GM12878 (cell line): ENCODE data around the gene CREB3L1. TPM values are rescaled to one million over a fixed set of nuclear protein-coding genes. Genes with fewer than 3 reads are reported as not detected.

Experiments used
- ATAC-seq: fragments of 200-7000 bp; cut with Tn5 transposase; 3 replicates; pipeline ENCODE4 v1.9.1; 2020; ENCODE audit warnings: mild to moderate bottlenecking, moderate library complexity
- BruUV-seq: library from RNA; stranded (reverse); fragments of 400-500 nt; replicated peaks from 2 replicates; lab custom pipeline; 2021; lab: Mats Ljungman, UMichigan
- CTCF ChIA-PET: fragments of 300-600 bp; sonication (Branson Sonifier 250); formaldehyde crosslinking; extraction: SDS; loops from one replicate; lab custom pipeline; 2021; ENCODE audit warnings: inconsistent platforms; lab: Yijun Ruan, JAX
- POLR2A ChIA-PET: fragments of 350-600 bp; formaldehyde crosslinking; extraction: SDS; loops from one replicate; lab custom pipeline; 2021; ENCODE audit warnings: inconsistent platforms; lab: Charles Lee
- RAD21 ChIA-PET: fragments of 300-600 bp; sonication (Branson Sonifier 250); formaldehyde crosslinking; loops from one replicate; lab custom pipeline; 2023; ENCODE audit warnings: antibody characterized with exemption; ENCODE audit not compliant: unreplicated experiment; lab: Charles Lee
- SMC1A ChIA-PET: fragments of 300-600 bp; sonication (Branson Sonifier 250); formaldehyde crosslinking; loops from one replicate; lab custom pipeline; 2023; ENCODE audit not compliant: unreplicated experiment, uncharacterized antibody; lab: Charles Lee
- DNase-seq: peaks from one replicate; pipeline ENCODE4 v3.0.0-alpha.2; 2011; ENCODE audit warnings: low read depth, low spot score
- FAIRE-seq: peaks from 3 replicates; lab custom pipeline; 2011; peaks lifted over from hg19 to GRCh38; lab: Jason Lieb, UNC
- H2AFZ ChIP-seq: 2 replicates; pipeline ENCODE4 v1.6.0; 2011; ENCODE audit warnings: low read depth, low read length, control low read depth; ENCODE audit not compliant: control insufficient read depth
- H3K27ac ChIP-seq: 2 replicates; pipeline ENCODE4 v1.5.1; 2011; ENCODE audit warnings: control low read depth; ENCODE audit not compliant: control insufficient read depth, insufficient read depth
- H3K27me3 ChIP-seq, 2 experiments: replicated peaks in 1 of 2; 2 replicates each; pipeline versions ENCODE4 v1.6.0 to v1.6.1; 2011; ENCODE audit warnings: low read length in 1 of 2; ENCODE audit not compliant: control insufficient read depth in 2 of 2, insufficient read depth in 2 of 2
- H3K36me3 ChIP-seq, 2 experiments: 2 replicates each; pipeline ENCODE4 v1.5.1; 2011; ENCODE audit warnings: low read length in 1 of 2; ENCODE audit not compliant: control insufficient read depth in 2 of 2, insufficient read depth in 2 of 2
- H3K4me1 ChIP-seq: 2 replicates; pipeline ENCODE4 v1.6.1; 2011; ENCODE audit warnings: mild to moderate bottlenecking, low read length, moderate library complexity, mixed read lengths; ENCODE audit not compliant: control insufficient read depth, insufficient read depth
- H3K4me2 ChIP-seq: 2 replicates; pipeline ENCODE4 v1.6.0; 2011; ENCODE audit warnings: control low read depth; ENCODE audit not compliant: control insufficient read depth, insufficient read depth
- H3K4me3 ChIP-seq: fragments of 200-600 bp; sonication (generic); 2 replicates; pipeline ENCODE4 v1.5.1; 2016
- H3K79me2 ChIP-seq: 2 replicates; pipeline ENCODE4 v1.6.0; 2011; ENCODE audit warnings: low read length; ENCODE audit not compliant: control insufficient read depth, insufficient read depth
- H3K9ac ChIP-seq: 2 replicates; pipeline ENCODE4 v1.8.0; 2011; ENCODE audit warnings: low read length, control low read depth, mixed read lengths; ENCODE audit not compliant: control insufficient read depth, insufficient read depth
- H3K9me3 ChIP-seq: replicated peaks from 3 replicates; pipeline ENCODE4 v1.5.1; 2011; ENCODE audit warnings: mild to moderate bottlenecking, low read length; ENCODE audit not compliant: control insufficient read depth, insufficient read depth
- H4K20me1 ChIP-seq: 2 replicates; pipeline ENCODE4 v1.6.0; 2011; ENCODE audit not compliant: control insufficient read depth, insufficient read depth
- CREM ChIP-seq: IDR thresholded peaks from 2 replicates; pipeline ENCODE4 v1.6.1; 2014; ENCODE audit warnings: antibody characterized with exemption, low read depth
- EED ChIP-seq: sonication (generic); IDR thresholded peaks from 2 replicates; pipeline ENCODE4 v1.6.1; 2016; ENCODE audit warnings: antibody characterized with exemption, low read depth
- MTA2 ChIP-seq: fragments of 450-650 bp; IDR thresholded peaks from 2 replicates; pipeline ENCODE4 v1.6.1; 2016; ENCODE audit warnings: low read depth, mild to moderate bottlenecking, moderate library complexity
- MYC ChIP-seq: IDR thresholded peaks from 2 replicates; pipeline ENCODE4 v1.6.1; 2011; ENCODE audit warnings: mild to moderate bottlenecking, low read length, moderate library complexity, inconsistent platforms; ENCODE audit not compliant: insufficient read depth, insufficient replicate concordance, insufficient read length, severe bottlenecking
- NFXL1 ChIP-seq: fragments of 450-650 bp; IDR thresholded peaks from 2 replicates; pipeline ENCODE4 v1.6.1; 2017; ENCODE audit warnings: antibody characterized with exemption, mild to moderate bottlenecking, borderline replicate concordance
- POLR2AphosphoS2 ChIP-seq: IDR thresholded peaks from 2 replicates; pipeline ENCODE4 v1.6.1; 2011; ENCODE audit warnings: low read depth, mild to moderate bottlenecking, low read length, improper control_type of control experiment, moderate library complexity
- RBBP5 ChIP-seq: fragments of 200-600 bp; sonication (generic); conservative IDR thresholded peaks from 2 replicates; pipeline ENCODE4 v1.6.1; 2016
- TCF3 ChIP-seq: IDR thresholded peaks from 2 replicates; pipeline ENCODE4 v1.6.1; 2012; ENCODE audit warnings: low read depth, mild to moderate bottlenecking, low read length, borderline replicate concordance; ENCODE audit not compliant: insufficient read depth
- WGBS: methylation state at CpG from one replicate; pipeline ENCODE4 v1.1.6; 2016; ENCODE audit warnings: low lambda C conversion rate; ENCODE audit not compliant: insufficient replicate concordance, insufficient coverage; ENCODE audit errors: missing lambda C conversion rate; 5-methylcytosine and 5-hydroxymethylcytosine counted together
- in situ Hi-C: fragments of 300-500 bp; cut with MboI; formaldehyde crosslinking; loops from 9 replicates; pipeline ENCODE4 v1.14.3; 2018; ENCODE audit warnings: mixed read lengths
- intact Hi-C: fragments of 100-400 bp; cut with micrococcal nuclease; formaldehyde crosslinking; loops from one replicate; pipeline ENCODE4 v1.14.2; 2022; ENCODE audit not compliant: unreplicated experiment
- polyA plus RNA-seq, 11 experiments: library from polyadenylated mRNA; depleted of rRNA in 4 of 11; unstranded in 6 of 11; stranded (reverse) in 5 of 11; fragments of >200 nt; fragmentation: Nextera tagmentation in 4 of 11; fragmentation: Illumina TruSeq in 1 of 11; extraction: Ambion mirVana in 4 of 11; extraction: Trizol in 1 of 11; gene quantifications; 1 replicate in 1 of 11; 2 replicates in 10 of 11; pipeline versions ENCODE4 v1.2.1 to v1.2.3, GENCODE V29; 2011 to 2016; ENCODE audit warnings: inconsistent platforms in 2 of 11, missing spikeins in 2 of 11, low read depth in 1 of 11
- total RNA-seq, 4 experiments: library from RNA; depleted of rRNA in 3 of 4; stranded (reverse); fragments of >200 nt in 3 of 4; fragmentation: Illumina TruSeq in 1 of 4; extraction: Trizol in 1 of 4; gene quantifications; 2 replicates each; pipeline versions ENCODE4 v1.2.1 to v1.2.3, GENCODE V29; 2013 to 2021
- TF ChIP-seq, protein P1 (sequence below), 3 experiments: IDR thresholded peaks in 2 of 3; conservative IDR thresholded peaks in 1 of 3; 2 replicates each; pipeline ENCODE4 v1.5.1; 2011; ENCODE audit warnings: low read depth in 3 of 3, low read length in 3 of 3, mild to moderate bottlenecking in 3 of 3, control low read depth in 2 of 3, moderate library complexity in 2 of 3, inconsistent platforms in 1 of 3, mixed read lengths in 1 of 3; ENCODE audit not compliant: control insufficient read depth in 2 of 3, insufficient read depth in 1 of 3; ENCODE audit errors: extremely low read depth in 1 of 3

CREB3L1 gene
- total and polyA plus RNA-seq, 10 of the 15 experiments (the other 5 are each of a cell fraction or from before 2014, with no cell fraction given): 0.03 to 1.4 (median 0.22) TPM

DNA sequence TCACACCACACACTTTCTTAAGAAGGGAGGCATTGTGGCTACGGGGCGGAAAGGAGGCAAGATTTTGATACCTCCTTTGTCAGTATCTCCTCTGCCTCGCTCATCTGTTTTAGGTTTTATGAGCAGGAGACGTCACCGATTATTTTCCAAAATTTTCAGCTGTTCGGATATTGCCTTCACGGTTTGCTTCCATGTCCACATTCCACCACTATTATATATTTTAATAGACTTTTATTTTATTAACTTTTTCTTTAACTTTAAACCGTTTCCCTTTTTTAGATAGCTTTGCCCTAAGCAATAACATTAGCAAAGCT is 33.7 kb upstream of the CREB3L1 start:
- H2AFZ ChIP-seq: peak overlapping the region; percentile 88
- H3K27me3 ChIP-seq: peaks cover 0 to 2% of the 10 kb centered on the region in 2 experiments; a peak in 1 of 4 replicates
- H3K36me3 ChIP-seq: no peaks in the 10 kb centered on the region
- H3K4me2 ChIP-seq: peak overlapping the region; percentile 96
- no peak for TF ChIP-seq CREM
- no peak for TF ChIP-seq RBBP5
- TF ChIP-seq MYC: no peak
- TF ChIP-seq, protein P1, sequence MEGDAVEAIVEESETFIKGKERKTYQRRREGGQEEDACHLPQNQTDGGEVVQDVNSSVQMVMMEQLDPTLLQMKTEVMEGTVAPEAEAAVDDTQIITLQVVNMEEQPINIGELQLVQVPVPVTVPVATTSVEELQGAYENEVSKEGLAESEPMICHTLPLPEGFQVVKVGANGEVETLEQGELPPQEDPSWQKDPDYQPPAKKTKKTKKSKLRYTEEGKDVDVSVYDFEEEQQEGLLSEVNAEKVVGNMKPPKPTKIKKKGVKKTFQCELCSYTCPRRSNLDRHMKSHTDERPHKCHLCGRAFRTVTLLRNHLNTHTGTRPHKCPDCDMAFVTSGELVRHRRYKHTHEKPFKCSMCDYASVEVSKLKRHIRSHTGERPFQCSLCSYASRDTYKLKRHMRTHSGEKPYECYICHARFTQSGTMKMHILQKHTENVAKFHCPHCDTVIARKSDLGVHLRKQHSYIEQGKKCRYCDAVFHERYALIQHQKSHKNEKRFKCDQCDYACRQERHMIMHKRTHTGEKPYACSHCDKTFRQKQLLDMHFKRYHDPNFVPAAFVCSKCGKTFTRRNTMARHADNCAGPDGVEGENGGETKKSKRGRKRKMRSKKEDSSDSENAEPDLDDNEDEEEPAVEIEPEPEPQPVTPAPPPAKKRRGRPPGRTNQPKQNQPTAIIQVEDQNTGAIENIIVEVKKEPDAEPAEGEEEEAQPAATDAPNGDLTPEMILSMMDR (IDR thresholded peaks at IDR 0.05 in 2 of 3, conservative IDR thresholded peaks at IDR 0.05 in 1 of 3; ENCODE audit: control insufficient read depth in 2 of 3, extremely low read depth in 1 of 3, insufficient read depth in 1 of 3, low read depth in 3 of 3, low read length in 3 of 3): no peak
- TF ChIP-seq TCF3: no peak
- TF ChIP-seq EED: 0 out of 2 replicates have a peak, but pooled peaks have one; percentile 8
- no peak for TF ChIP-seq MTA2
- TF ChIP-seq NFXL1: no peak
- TF ChIP-seq POLR2AphosphoS2: no peak
- H3K9me3 ChIP-seq: no peaks in the 10 kb centered on the region
- SMC1A ChIA-PET: interaction anchor here (0.6 to 7.7 kb wide), 14 partner anchors 12 to 279 kb away, joined by 3 to 120 read pairs (median 4); partner anchors contain the start of gene CREB3L1
- H3K4me1 ChIP-seq: peaks cover 8% of the 10 kb centered on the region
- intact Hi-C loops: loop anchor here (1.0 to 10.0 kb wide), 2 partner anchors 65 to 291 kb away; no protein-coding TSS in a partner anchor
- in situ Hi-C loops: loop anchor here (5.0 kb wide), 1 partner anchor 69 kb away; no protein-coding TSS in a partner anchor
- no TSS peak for BruUV-seq
- DNase-seq (no peak), FAIRE-seq (no peak), ATAC-seq (no peak)
- no peaks in the 10 kb centered on the region for H4K20me1 ChIP-seq
- no peak overlapping the region for H3K27ac ChIP-seq
- RAD21 ChIA-PET: interaction anchor here (0.6 to 16.5 kb wide), 17 partner anchors 8 to 397 kb away, joined by 3 to 316 read pairs (median 4); partner anchors contain the start of genes CREB3L1 and CRY2
- peak overlapping the region; percentile 74 for H3K4me3 ChIP-seq
- no peaks in the 10 kb centered on the region for H3K79me2 ChIP-seq
- H3K9ac ChIP-seq: peak overlapping the region; percentile 58; the same call in 1 of the 2 replicates
- CTCF ChIA-PET: interaction anchor here (0.6 to 17.5 kb wide), 18 partner anchors 9 to 278 kb away, joined by 3 to 626 read pairs (median 4); partner anchors contain the start of genes CREB3L1 and DGKZ
- POLR2A ChIA-PET: interaction anchor here (0.5 to 1.6 kb wide), 10 partner anchors 25 to 1627 kb away, joined by 3 to 9 read pairs (median 3); no protein-coding TSS in a partner anchor
- 11% methylated on average over 8 of the region's 8 CpGs for WGBS
